ENCODE data around the gene SYTL3.

GRCh38 chr6:158769234-158769770, 119.4 kb downstream of the SYTL3 start:
- TF ChIP-seq ESRRA (IDR thresholded peaks at IDR 0.05; ENCODE audit: low read length) (no peak), CTCF (IDR thresholded peaks at IDR 0.05 in 2 of 3, conservative IDR thresholded peaks at IDR 0.05 in 1 of 3; ENCODE audit: control insufficient read depth in 2 of 3, extremely low read depth in 1 of 3, insufficient read depth in 1 of 3, low read depth in 3 of 3, low read length in 3 of 3) (no peak), ZSCAN29 (IDR thresholded peaks at IDR 0.05) (no peak), E2F4 (IDR thresholded peaks at IDR 0.05; ENCODE audit: low read depth, low read length) (no peak), CHD2 (IDR thresholded peaks at IDR 0.05; ENCODE audit: borderline replicate concordance, low read depth, low read length) (no peak), EZH2 (IDR thresholded peaks at IDR 0.05; ENCODE audit: borderline replicate concordance, control insufficient read depth, low read depth, low read length) (no peak), RCOR1 (conservative IDR thresholded peaks at IDR 0.05; ENCODE audit: low read depth, low read length) (no peak)

Measured in GM12878 (cell line).